ENCODE results near the gene TRIM63. TPM values are rescaled to one million over a fixed set of nuclear protein-coding genes. Genes with fewer than 3 reads are reported as not detected.
A peak's percentile ranks its signal among the peaks of the same experiment; 100 is the strongest.

TRIM63 gene
- total and polyA plus RNA-seq, 9 of the 15 experiments (the other 6 are each of a cell fraction or from before 2014, with no cell fraction given), result 0.08 to 0.57 (median 0.36) TPM

DNA sequence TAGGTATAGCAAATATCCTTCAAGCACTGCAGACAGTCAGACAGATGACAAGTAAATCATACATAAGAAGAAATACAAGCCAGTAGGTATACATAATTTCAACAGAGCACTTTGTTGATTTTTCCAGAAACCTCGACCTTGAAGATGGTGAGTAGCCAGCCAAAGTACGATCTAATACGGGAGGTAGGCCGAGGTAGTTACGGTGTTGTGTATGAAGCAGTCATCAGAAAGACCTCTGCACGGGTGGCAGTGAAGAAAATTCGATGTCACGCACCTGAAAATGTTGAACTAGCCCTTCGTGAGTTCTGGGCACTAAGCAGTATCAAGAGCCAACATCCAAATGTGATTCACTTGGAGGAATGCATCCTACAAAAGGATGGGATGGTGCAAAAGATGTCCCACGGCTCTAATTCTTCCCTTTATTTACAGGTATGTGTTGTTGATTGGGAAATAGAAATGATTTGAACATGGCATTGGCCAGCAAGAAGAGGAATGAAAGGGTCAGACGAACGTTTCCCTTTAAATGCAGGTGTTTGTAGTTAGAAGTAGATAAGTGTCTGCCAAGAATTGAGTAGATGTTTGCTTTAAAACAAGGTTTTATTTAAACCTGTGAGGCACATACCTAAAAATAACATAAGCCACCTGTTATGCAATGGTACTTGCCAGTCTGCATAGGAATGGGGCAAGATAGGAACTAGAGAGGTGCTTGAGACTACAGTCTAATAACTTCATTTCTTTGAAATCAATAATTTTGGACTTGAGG, 46.9 kb upstream of the TRIM63 start:
- H3K27ac ChIP-seq (ENCODE audit: extremely low read depth, low read depth, low read length), result peak overlapping the region; percentile 72
- no peaks in the 10 kb centered on the region for H3K9me3 ChIP-seq (replicated peaks; ENCODE audit: control insufficient read depth, insufficient read depth, low read depth, low read length)
- in situ Hi-C loops (cut with MboI), result no loop called here
- POLR2A ChIA-PET, result interaction anchor here (0.5 to 8.2 kb wide), 8 partner anchors 8 to 323 kb away, joined by 3 to 107 read pairs (median 6); partner anchors contain the start of gene ZNF593
- no peaks in the 10 kb centered on the region for H3K9me1 ChIP-seq (ENCODE audit: control insufficient read depth, insufficient read depth, low read length)
- WGBS (ENCODE audit: insufficient coverage, low coverage, missing lambda C conversion rate), result 72% methylated on average over 12 of the region's 12 CpGs
- BruUV-seq (replicated peaks), result no TSS peak
- H4K20me1 ChIP-seq (replicated peaks; ENCODE audit: control insufficient read depth, insufficient read depth, low read length), result no peaks in the 10 kb centered on the region
- no peak for DNase-seq (ENCODE audit: extremely low read depth in 1 of 4, low spot score in 3 of 4)
- H3K27me3 ChIP-seq (ENCODE audit: control insufficient read depth in 2 of 2, insufficient read depth in 2 of 2, low read length in 2 of 2), result no peaks in the 10 kb centered on the region
- peak overlapping the region; percentile 42; the same call in 1 of the 2 replicates for H3K4me2 ChIP-seq (ENCODE audit: insufficient read depth, low read length)
- no peak overlapping the region for H3K4me3 ChIP-seq
- intact Hi-C loops (cut with micrococcal nuclease), result loop anchor here (5.0 kb wide), 2 partner anchors 123 to 208 kb away; no protein-coding TSS in a partner anchor
- ATAC-seq, result no peak
- H3K9ac ChIP-seq (ENCODE audit: insufficient read depth in 1 of 2, low read depth in 2 of 2, low read length in 2 of 2), result peak overlapping the region in 1 of 2 experiments; percentile 77; a peak in 3 of 4 replicates
- peaks cover 53% of the 10 kb centered on the region for H3K36me3 ChIP-seq (ENCODE audit: control insufficient read depth, insufficient read depth, low read length)
- CTCF ChIA-PET (ENCODE audit: low intra/inter-chr PET ratio), result no interaction called here
- no peak overlapping the region for H2AFZ ChIP-seq (ENCODE audit: low read depth, low read length)
- peaks cover 82% of the 10 kb centered on the region for H3K79me2 ChIP-seq (ENCODE audit: control insufficient read depth, insufficient read depth, low read length)
- H3K4me1 ChIP-seq (replicated peaks in 1 of 2; ENCODE audit: control insufficient read depth in 2 of 2, insufficient read depth in 2 of 2, low read length in 2 of 2), result peaks cover 13 to 29% of the 10 kb centered on the region in 2 experiments
- peak; percentile 6 for FAIRE-seq
- no peak for TF ChIP-seq CREB1 (IDR thresholded peaks at IDR 0.05)
- no peak for TF ChIP-seq CREB1 (CRISPR knock-in tag; IDR thresholded peaks at IDR 0.05)
- TF ChIP-seq NONO (IDR thresholded peaks at IDR 0.05; ENCODE audit: low read depth in 2 of 2, low read length in 1 of 2), result no peak
- TF ChIP-seq CEBPB (tag; IDR thresholded peaks at IDR 0.05), result 0 out of 2 replicates have a peak, but pooled peaks have one; percentile 15
- no peak for TF ChIP-seq ZNF766 (CRISPR knock-in tag; conservative IDR thresholded peaks at IDR 0.05)
- no peak for TF ChIP-seq KDM4B (IDR thresholded peaks at IDR 0.05; ENCODE audit: borderline replicate concordance in 2 of 2, low read depth in 1 of 2)
- no peak for TF ChIP-seq CEBPG (CRISPR knock-in tag; IDR thresholded peaks at IDR 0.05)
- TF ChIP-seq CEBPG (tag; conservative IDR thresholded peaks at IDR 0.05 in 1 of 2, IDR thresholded peaks at IDR 0.05 in 1 of 2), result peak in 1 of 2 experiments; percentile 20; a peak in 1 of 4 replicates
- peak; percentile 44; the same call in 1 of the 2 replicates for TF ChIP-seq ZFX (CRISPR knock-in tag; IDR thresholded peaks at IDR 0.05)
- TF ChIP-seq, protein P1, sequence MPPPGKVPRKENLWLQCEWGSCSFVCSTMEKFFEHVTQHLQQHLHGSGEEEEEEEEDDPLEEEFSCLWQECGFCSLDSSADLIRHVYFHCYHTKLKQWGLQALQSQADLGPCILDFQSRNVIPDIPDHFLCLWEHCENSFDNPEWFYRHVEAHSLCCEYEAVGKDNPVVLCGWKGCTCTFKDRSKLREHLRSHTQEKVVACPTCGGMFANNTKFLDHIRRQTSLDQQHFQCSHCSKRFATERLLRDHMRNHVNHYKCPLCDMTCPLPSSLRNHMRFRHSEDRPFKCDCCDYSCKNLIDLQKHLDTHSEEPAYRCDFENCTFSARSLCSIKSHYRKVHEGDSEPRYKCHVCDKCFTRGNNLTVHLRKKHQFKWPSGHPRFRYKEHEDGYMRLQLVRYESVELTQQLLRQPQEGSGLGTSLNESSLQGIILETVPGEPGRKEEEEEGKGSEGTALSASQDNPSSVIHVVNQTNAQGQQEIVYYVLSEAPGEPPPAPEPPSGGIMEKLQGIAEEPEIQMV (tag; conservative IDR thresholded peaks at IDR 0.05; ENCODE audit: low read depth), result no peak
- TF ChIP-seq, protein P2, sequence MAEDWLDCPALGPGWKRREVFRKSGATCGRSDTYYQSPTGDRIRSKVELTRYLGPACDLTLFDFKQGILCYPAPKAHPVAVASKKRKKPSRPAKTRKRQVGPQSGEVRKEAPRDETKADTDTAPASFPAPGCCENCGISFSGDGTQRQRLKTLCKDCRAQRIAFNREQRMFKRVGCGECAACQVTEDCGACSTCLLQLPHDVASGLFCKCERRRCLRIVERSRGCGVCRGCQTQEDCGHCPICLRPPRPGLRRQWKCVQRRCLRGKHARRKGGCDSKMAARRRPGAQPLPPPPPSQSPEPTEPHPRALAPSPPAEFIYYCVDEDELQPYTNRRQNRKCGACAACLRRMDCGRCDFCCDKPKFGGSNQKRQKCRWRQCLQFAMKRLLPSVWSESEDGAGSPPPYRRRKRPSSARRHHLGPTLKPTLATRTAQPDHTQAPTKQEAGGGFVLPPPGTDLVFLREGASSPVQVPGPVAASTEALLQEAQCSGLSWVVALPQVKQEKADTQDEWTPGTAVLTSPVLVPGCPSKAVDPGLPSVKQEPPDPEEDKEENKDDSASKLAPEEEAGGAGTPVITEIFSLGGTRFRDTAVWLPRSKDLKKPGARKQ (CRISPR knock-in tag; IDR thresholded peaks at IDR 0.05), result 0 out of 2 replicates have a peak, but pooled peaks have one; percentile 52
- TF ChIP-seq NCOA2 (IDR thresholded peaks at IDR 0.05; ENCODE audit: partially characterized antibody in 2 of 2), result no peak
- TF ChIP-seq ZNF586 (CRISPR knock-in tag; conservative IDR thresholded peaks at IDR 0.05), result no peak
- peak; percentile 35; the same call in 1 of the 2 replicates for TF ChIP-seq SP1 (CRISPR knock-in tag; IDR thresholded peaks at IDR 0.05)
